Stimulated activated CD8-positive, alpha-beta memory T cell treated with anti-CD3 and anti-CD28 coated beads, Interleukin-4, amount 100 ng/mL, for 24 hours (primary cell): Measurements from ENCODE around the gene CAMKK2.

Experiments
- DNase-seq: peaks from one replicate; pipeline ENCODE4 v3.0.0-alpha.2; 2020; ENCODE audit warnings: low read depth

The CAMKK2 gene

DNA sequence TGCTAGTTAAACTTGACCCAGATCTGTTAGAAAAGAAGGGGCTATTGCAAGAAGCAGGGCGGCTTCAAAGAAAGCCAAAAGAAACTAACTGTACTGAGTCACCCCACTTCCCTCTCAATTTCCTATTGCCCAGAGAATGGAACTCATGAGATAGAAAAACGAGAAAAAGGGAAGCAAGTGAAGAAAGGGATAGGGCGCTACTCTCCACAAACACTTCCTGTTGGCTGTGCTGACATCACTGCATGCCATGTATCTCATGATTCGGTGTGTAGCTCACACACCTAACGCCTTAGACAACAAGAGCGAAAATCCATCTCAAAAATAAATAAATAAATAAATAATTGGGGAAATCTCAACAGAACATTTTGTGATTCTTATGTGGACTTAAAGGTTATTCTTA lies 99.6 kb downstream of the CAMKK2 start:
- no peak for DNase-seq

DNA sequence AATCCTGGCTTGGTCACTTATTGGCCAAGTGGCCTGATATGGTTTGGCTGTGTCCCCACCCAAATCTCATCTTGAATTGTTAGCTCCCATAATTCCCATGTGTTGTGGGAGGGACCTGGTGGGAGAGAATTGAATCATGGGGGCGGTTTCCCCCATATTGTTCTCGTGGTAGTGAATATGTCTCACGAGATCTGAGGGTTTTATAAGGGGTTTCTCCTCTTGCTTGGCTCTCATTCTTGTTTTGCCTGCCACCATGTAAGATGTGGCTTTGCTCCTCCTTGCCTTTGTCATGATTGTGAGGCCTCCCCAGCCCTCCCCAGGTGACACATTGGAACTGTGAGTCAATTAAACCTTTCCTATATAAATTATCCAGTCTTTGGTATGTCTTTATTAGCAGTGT lies 105.4 kb downstream of the CAMKK2 start:
- no peak for DNase-seq

DNA sequence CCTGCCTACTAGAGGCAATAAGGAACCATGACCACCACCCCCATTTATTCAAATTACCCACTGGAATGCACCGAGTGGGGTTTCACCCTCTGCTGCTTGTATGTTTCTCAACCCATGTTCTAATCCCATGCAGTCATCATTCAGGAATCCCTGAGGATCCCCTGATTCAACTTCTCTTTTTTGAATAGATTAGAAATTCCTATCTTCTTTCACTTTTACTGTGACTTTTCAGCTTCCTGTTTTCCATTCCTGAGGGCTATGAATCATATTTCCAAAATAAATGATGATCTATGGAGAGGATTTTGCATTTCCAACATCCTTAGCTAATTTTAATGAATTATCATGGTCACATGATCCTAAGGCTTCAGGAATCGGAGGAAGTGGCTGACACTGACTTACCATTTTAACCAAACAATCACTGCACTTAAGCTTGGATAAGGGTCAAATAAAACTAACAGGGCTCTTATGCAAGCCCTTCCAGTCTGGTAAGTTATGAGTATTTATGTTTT lies 105.9 kb downstream of the CAMKK2 start:
- no peak for DNase-seq

GRCh38 chr12:121189619-121190155 lies 106.8 kb downstream of the CAMKK2 start:
- DNase-seq: no peak

DNA sequence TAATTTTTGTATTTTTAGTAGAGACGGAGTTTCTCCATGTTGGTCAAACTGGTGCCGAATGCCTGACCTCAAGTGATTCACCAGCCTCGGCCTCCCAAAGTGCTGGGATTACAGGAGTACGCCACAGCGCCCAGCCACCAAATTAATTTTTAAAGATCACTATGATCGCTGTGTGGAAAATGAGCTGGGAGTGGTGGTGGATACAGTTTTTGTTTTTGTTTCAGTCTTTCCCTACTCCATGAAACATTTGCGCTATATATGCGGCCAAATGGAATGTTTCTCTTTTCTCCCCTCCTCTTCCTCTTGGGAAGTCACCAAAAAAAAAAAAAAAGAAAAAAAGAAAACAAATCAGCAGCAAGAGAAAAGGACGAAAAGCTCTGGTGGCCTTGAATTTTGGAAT lies 107.4 kb downstream of the CAMKK2 start:
- DNase-seq: no peak

DNA sequence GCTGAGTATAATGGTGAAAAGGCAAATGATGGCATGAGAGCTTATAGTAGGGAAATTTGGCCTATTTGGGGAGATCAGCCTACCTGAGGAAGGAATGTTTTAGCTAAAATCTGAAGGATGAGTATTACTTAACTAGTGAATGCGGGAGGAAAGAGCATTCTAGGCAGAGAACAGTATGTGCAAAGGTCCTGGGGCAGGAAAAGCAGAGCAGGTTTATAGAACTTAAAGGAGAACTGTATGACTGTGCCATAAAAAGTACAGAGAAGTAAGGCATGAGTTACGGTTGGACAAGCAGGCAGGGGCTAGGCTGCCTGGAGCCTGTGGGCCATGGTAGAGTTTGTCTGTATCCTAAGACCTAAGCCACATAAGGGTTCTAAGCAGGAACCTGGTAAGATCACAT lies 108.3 kb downstream of the CAMKK2 start:
- DNase-seq: no peak
